Kidney (tissue), 14 donors: ENCODE measurements around the gene CAVIN2. TPM values are rescaled to one million over a fixed set of nuclear protein-coding genes. Genes with fewer than 3 reads are reported as not detected.

Source experiments
- DNase-seq, 5 donors: peaks; one replicate each; pipeline ENCODE4 v3.0.0-alpha.2; 2013 to 2020
- FAIRE-seq: peaks from 2 replicates; lab custom pipeline; 2012; peaks lifted over from hg19 to GRCh38; lab: Jason Lieb, UNC
- H3K27ac ChIP-seq, 2 donors: one replicate each; pipeline ENCODE4 v1.7.0; 2013; ENCODE audit warnings: low read depth in 2 of 2, low read length in 2 of 2, inconsistent platforms in 1 of 2
- H3K27me3 ChIP-seq: one replicate; pipeline ENCODE4 v1.7.1; 2013; ENCODE audit warnings: low read length, inconsistent platforms; ENCODE audit not compliant: control insufficient read depth, insufficient read depth
- H3K36me3 ChIP-seq, 3 donors: one replicate each; pipeline versions ENCODE4 v1.7.0 to v1.7.1; 2013; ENCODE audit warnings: low read length in 3 of 3, control low read depth in 1 of 3, inconsistent platforms in 1 of 3; ENCODE audit not compliant: insufficient read depth in 3 of 3, control insufficient read depth in 2 of 3
- H3K4me1 ChIP-seq, 3 donors: one replicate each; pipeline versions ENCODE4 v1.7.0 to v1.7.1; 2013; ENCODE audit warnings: low read length in 3 of 3, inconsistent platforms in 1 of 3, low read depth in 1 of 3; ENCODE audit not compliant: control insufficient read depth in 2 of 3, insufficient read depth in 2 of 3
- H3K4me3 ChIP-seq, 3 donors: one replicate each; pipeline versions ENCODE4 v1.7.0 to v1.8.1; 2013; ENCODE audit warnings: low read length in 3 of 3, control low read depth in 1 of 3, inconsistent platforms in 1 of 3
- H3K9ac ChIP-seq, 3 donors: one replicate each; pipeline versions ENCODE4 v1.7.0 to v1.7.1; 2013; ENCODE audit warnings: low read length in 3 of 3, control low read depth in 1 of 3, inconsistent platforms in 1 of 3
- H3K9me3 ChIP-seq, 3 donors: one replicate each; pipeline versions ENCODE4 v1.7.0 to v1.7.1; 2013; ENCODE audit warnings: low read length in 3 of 3, control low read depth in 1 of 3, inconsistent platforms in 1 of 3; ENCODE audit not compliant: control insufficient read depth in 2 of 3, insufficient read depth in 1 of 3
- CTCF ChIP-seq: IDR thresholded peaks from 3 replicates; pipeline ENCODE4 v1.5.1; 2012; ENCODE audit warnings: mild to moderate bottlenecking, moderate library complexity, borderline replicate concordance; ENCODE audit not compliant: insufficient read depth; ENCODE audit errors: extremely low read depth
- intact Hi-C: fragments of 100-400 bp; cut with DNase I; formaldehyde crosslinking; loops from one replicate; pipeline ENCODE4 v1.11.1; 2022
- polyA plus RNA-seq: library from polyadenylated mRNA; stranded (reverse); fragments of 350-450 nt; fragmentation: Illumina TruSeq; extraction: RNeasy Lipid Tissue Mini Kit (QIAGEN cat#74804); gene quantifications from one replicate; pipeline ENCODE4 v1.2.3, GENCODE V29; 2014; ENCODE audit warnings: low read depth, low replicate concordance; ENCODE audit not compliant: insufficient read depth
- total RNA-seq: library from RNA; stranded (reverse); fragmentation: NEBNext Ultra II Directional; extraction: Animal tissue kit (Norgen Biotek cat#: 25700); gene quantifications from one replicate; pipeline ENCODE4 v1.2.1, GENCODE V29; 2021
- donor health status: control.
- donor health status: control.
- donor health status: control.
- donor health status: control.
- donor health status: control.
- donor health status: DM: yes; HTN: yes; CAD: no.
- donor health status: Normal renal cell carcinoma (clear cell type).

The CAVIN2 gene
- total and polyA plus RNA-seq, 2 donors from 2014 or later: 17.9 to 55.0 TPM

GRCh38 chr2:191845248-191845715, 1.6 kb downstream of the CAVIN2 start:
- Histone ChIP-seq H3K9ac (peak overlapping the region in 1 of 3 donors; percentile 68), H3K27ac (no peak overlapping the region), H3K9me3 (no peaks in the 10 kb centered on the region), H3K36me3 (no peaks in the 10 kb centered on the region), H3K4me3 (peak overlapping the region in 2 of 3 donors; percentile 67 to 70), H3K27me3 (no peaks in the 10 kb centered on the region), H3K4me1 (peaks cover 0 to 12% (median 8%) of the 10 kb centered on the region in 3 donors)
- FAIRE-seq (no peak), DNase-seq (peak in 1 of 5 donors; percentile 75)
- intact Hi-C loops: no loop called here
- no peak for TF ChIP-seq CTCF

GRCh38 chr2:191844706-191845105, 2.2 kb downstream of the CAVIN2 start:
- H3K27ac ChIP-seq: no peak overlapping the region
- no peak for DNase-seq
- no peak for TF ChIP-seq CTCF
- H3K4me3 ChIP-seq: peak overlapping the region; percentile 12 to 70 (median 67)
- H3K9me3 ChIP-seq: no peaks in the 10 kb centered on the region
- no peak for FAIRE-seq
- intact Hi-C loops: no loop called here
- no peaks in the 10 kb centered on the region for H3K36me3 ChIP-seq
- no peaks in the 10 kb centered on the region for H3K27me3 ChIP-seq
- peak overlapping the region in 1 of 3 donors; percentile 68 for H3K9ac ChIP-seq
- peaks cover 0 to 12% (median 8%) of the 10 kb centered on the region in 3 donors for H3K4me1 ChIP-seq

- FAIRE-seq (no peak), DNase-seq (no peak)
- H3K9me3 ChIP-seq: no peaks in the 10 kb centered on the region
- intact Hi-C loops: no loop called here
- TF ChIP-seq CTCF: no peak
- no peaks in the 10 kb centered on the region for H3K36me3 ChIP-seq
- no peak overlapping the region for H3K4me3 ChIP-seq
- H3K27ac ChIP-seq: no peak overlapping the region
- no peaks in the 10 kb centered on the region for H3K27me3 ChIP-seq
- H3K9ac ChIP-seq: no peak overlapping the region
- peaks cover 0 to 1% (median 0%) of the 10 kb centered on the region in 3 donors for H3K4me1 ChIP-seq
These were observed 6.0 kb downstream of the CAVIN2 start for GRCh38 chr2:191840921-191841320.
